Calu3 (cell line): Measurements from ENCODE around the gene KIAA1958. TPM values are rescaled to one million over a fixed set of nuclear protein-coding genes. Genes with fewer than 3 reads are reported as not detected.

Experiments
- BruUV-seq: library from RNA; stranded (reverse); fragments of 400-500 nt; replicated peaks from 2 replicates; lab custom pipeline; 2021; lab: Mats Ljungman, UMichigan
- CTCF ChIA-PET: fragments of 300-600 bp; sonication (Branson Sonifier 250); formaldehyde crosslinking; loops from one replicate; lab custom pipeline; 2022; ENCODE audit warnings: antibody characterized with exemption; lab: Charles Lee
- DNase-seq: peaks from one replicate; pipeline ENCODE4 v3.0.0; 2022
- H3K27ac Mint-ChIP-seq: one replicate; pipeline ENCODE4 v1.8.0; 2022; ENCODE audit warnings: mixed read lengths; ENCODE audit not compliant: unreplicated experiment
- H3K27me3 Mint-ChIP-seq: one replicate; pipeline ENCODE4 v1.8.0; 2022; ENCODE audit warnings: mixed read lengths; ENCODE audit not compliant: unreplicated experiment
- H3K36me3 Mint-ChIP-seq: one replicate; pipeline ENCODE4 v1.8.0; 2022; ENCODE audit warnings: mild to moderate bottlenecking, moderate library complexity, mixed read lengths; ENCODE audit not compliant: insufficient read depth, unreplicated experiment
- H3K4me1 Mint-ChIP-seq: one replicate; pipeline ENCODE4 v1.8.0; 2022; ENCODE audit warnings: mild to moderate bottlenecking, low read depth, mixed read lengths; ENCODE audit not compliant: unreplicated experiment
- H3K4me3 Mint-ChIP-seq: one replicate; pipeline ENCODE4 v1.8.0; 2022; ENCODE audit warnings: mild to moderate bottlenecking, low read depth, moderate library complexity, mixed read lengths; ENCODE audit not compliant: unreplicated experiment
- H3K9me3 Mint-ChIP-seq: one replicate; pipeline ENCODE4 v1.8.0; 2022; ENCODE audit warnings: low read depth, mixed read lengths; ENCODE audit not compliant: unreplicated experiment
- CTCF ChIP-seq: fragments of 200-600 bp; IDR thresholded peaks from one replicate; pipeline ENCODE4 v1.8.0; 2022; ENCODE audit warnings: antibody characterized with exemption; ENCODE audit not compliant: unreplicated experiment
- intact Hi-C: fragments of 100-400 bp; cut with micrococcal nuclease; formaldehyde crosslinking; loops from one replicate; pipeline ENCODE4 v1.10.0; 2022; ENCODE audit not compliant: unreplicated experiment
- total RNA-seq: library from RNA; stranded (reverse); gene quantifications from 2 replicates; pipeline ENCODE4 v1.2.3, GENCODE V29; 2022

The KIAA1958 gene
- total RNA-seq, 1 experiment from 2014 or later, result 13.0 TPM

- H3K36me3 Mint-ChIP-seq, result peaks cover 18% of the 10 kb centered on the region
Observed at GRCh38 chr9:112494153-112494552, 7.5 kb downstream of the KIAA1958 start.

DNA sequence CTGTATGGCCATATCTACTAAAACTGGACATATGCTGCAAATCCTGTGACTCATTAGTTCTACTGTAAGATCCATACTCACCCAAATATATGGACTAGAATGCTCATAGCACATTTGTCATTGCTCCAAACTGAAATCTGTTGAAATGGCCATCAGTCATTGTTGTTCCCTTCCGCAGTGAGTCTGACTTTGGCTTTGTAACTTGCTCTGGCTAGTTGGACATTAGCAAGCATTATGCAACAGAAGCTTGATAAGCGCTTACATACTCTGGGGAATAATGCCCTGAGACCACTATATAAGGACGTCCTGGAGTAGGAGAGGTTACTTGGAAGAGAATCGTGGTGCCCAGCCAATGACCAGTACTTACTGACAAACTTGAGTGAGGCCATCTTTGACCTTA is 9.0 kb downstream of the KIAA1958 start:
- Mint-ChIP-seq H3K27ac (no peak overlapping the region), H3K9me3 (peaks cover 3% of the 10 kb centered on the region), H3K27me3 (no peaks in the 10 kb centered on the region), H3K4me3 (no peak overlapping the region), H3K4me1 (no peaks in the 10 kb centered on the region), H3K36me3 (peaks cover 18% of the 10 kb centered on the region)
- intact Hi-C loops, result loop anchor here (5.0 kb wide), 1 partner anchor 107 kb away; no protein-coding TSS in a partner anchor
- CTCF ChIA-PET, result no interaction called here
- no peak for TF ChIP-seq CTCF
- BruUV-seq, result no TSS peak
- DNase-seq, result no peak

More at GRCh38 chr9:112494153-112494552, 7.5 kb downstream of the KIAA1958 start:
- no TSS peak for BruUV-seq
- intact Hi-C loops, result no loop called here
- CTCF ChIA-PET, result no interaction called here
- Mint-ChIP-seq H3K4me3 (no peak overlapping the region), H3K4me1 (no peaks in the 10 kb centered on the region), H3K27ac (no peak overlapping the region), H3K9me3 (peaks cover 3% of the 10 kb centered on the region), H3K27me3 (no peaks in the 10 kb centered on the region)
- DNase-seq, result no peak
- TF ChIP-seq CTCF, result no peak

DNA sequence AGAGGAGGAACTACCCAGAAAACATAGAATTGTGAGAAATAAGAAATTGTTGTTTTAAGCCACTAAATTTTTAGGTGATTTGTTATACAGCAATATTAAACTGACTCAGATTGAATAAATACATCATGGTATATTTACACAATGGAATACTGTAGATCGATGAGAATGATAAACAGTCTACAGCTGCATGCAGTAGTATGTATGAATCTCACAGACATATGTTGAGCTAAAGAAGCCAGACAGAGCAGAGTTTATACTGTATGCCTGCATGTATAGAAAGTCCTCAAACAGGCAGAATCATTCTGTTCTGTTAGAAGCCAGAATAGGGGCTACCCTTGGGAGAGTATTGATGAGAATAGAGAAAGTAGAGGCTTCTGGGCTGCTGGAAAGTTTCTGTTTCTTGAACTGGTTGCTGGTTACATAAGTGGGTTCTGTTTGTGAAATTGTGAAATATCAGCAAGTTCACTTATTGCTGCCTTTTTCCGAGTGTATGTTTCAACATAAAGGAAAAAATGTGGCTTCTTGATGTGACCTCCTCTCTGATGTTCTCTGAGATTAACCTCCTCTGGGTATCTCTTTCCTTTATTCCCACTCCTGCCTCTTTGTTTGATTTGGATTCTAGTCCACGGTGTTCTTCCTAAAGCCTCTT is 9.6 kb downstream of the KIAA1958 start:
- Mint-ChIP-seq H3K4me1 (peaks cover 2% of the 10 kb centered on the region), H3K4me3 (no peak overlapping the region), H3K27ac (no peak overlapping the region), H3K9me3 (peaks cover 3% of the 10 kb centered on the region), H3K27me3 (no peaks in the 10 kb centered on the region), H3K36me3 (peaks cover 18% of the 10 kb centered on the region)
- BruUV-seq, result no TSS peak
- no peak for DNase-seq
- intact Hi-C loops, result loop anchor here (5.0 kb wide), 1 partner anchor 106 kb away; no protein-coding TSS in a partner anchor
- no peak for TF ChIP-seq CTCF
- CTCF ChIA-PET, result no interaction called here

DNA sequence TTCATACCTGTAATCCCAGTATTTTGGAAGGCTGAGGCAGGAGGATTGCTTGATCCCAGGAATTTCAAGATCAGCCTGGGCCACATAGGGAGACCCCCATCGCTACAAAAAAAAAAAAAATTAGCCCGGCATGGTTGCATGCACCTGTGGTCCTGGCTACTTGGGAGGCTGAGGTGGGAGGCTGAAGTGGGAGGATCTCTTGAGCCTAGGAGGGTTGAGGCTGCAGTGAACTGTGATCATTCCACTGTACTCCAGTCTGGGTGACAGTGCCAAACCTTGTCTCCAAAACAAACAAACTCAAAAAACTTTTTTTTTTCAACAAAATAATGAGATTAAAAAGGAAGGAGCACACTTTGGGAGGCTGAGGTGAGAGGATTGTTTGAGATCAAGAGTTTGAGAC is 14.2 kb downstream of the KIAA1958 start:
- CTCF ChIA-PET, result no interaction called here
- Mint-ChIP-seq H3K4me3 (no peak overlapping the region), H3K4me1 (peaks cover 17% of the 10 kb centered on the region), H3K36me3 (peaks cover under 1% of the 10 kb centered on the region), H3K9me3 (no peaks in the 10 kb centered on the region), H3K27me3 (no peaks in the 10 kb centered on the region), H3K27ac (no peak overlapping the region)
- TF ChIP-seq CTCF, result no peak
- intact Hi-C loops, result no loop called here
- no TSS peak for BruUV-seq
- DNase-seq, result no peak
